HG03135 (cell line): Measurements from ENCODE around the gene EPB41.
"Not testable (repeated sequence)": the region's sequence is repeated elsewhere in the genome, so short reads cannot be mapped to it uniquely, and the experiment has no call there.

Experiments used
- ATAC-seq: cut with Tn5 transposase; IDR thresholded peaks from one replicate; pipeline ENCODE4 v1.9.1; 2021; ENCODE audit warnings: mild to moderate bottlenecking, moderate library complexity; ENCODE audit not compliant: unreplicated experiment

EPB41 gene

GRCh38 chr1:28914228-28915030 is at the start of gene EPB41:
Gene EPB41 (plus strand): TSS chr1:28914569. CDS start chr1:28987438, 72,869 bp downstream.
- peak; percentile 74 for ATAC-seq

- no peak for ATAC-seq
These were observed 49.7 kb upstream of the EPB41 start for GRCh38 chr1:28864695-28865094.

- ATAC-seq: no peak
These were observed 48.2 kb upstream of the EPB41 start for GRCh38 chr1:28865997-28866650.

GRCh38 chr1:28867850-28868249 is 46.5 kb upstream of the EPB41 start:
- no peak for ATAC-seq

GRCh38 chr1:28869952-28870351 is 44.4 kb upstream of the EPB41 start:
- no peak for ATAC-seq

- ATAC-seq: no peak
These were observed 42.6 kb upstream of the EPB41 start for GRCh38 chr1:28871631-28872401.

GRCh38 chr1:28875134-28875533 is 39.2 kb upstream of the EPB41 start:
- not testable (repeated sequence) for ATAC-seq

- no peak for ATAC-seq
These were observed 37.1 kb upstream of the EPB41 start for GRCh38 chr1:28877132-28877781.

- ATAC-seq: no peak
These were observed 35.6 kb upstream of the EPB41 start for GRCh38 chr1:28878796-28879195.

- no peak for ATAC-seq
These were observed 32.2 kb upstream of the EPB41 start for GRCh38 chr1:28882009-28882628.

GRCh38 chr1:28883242-28883616 is 31.1 kb upstream of the EPB41 start:
- ATAC-seq: no peak

GRCh38 chr1:28885472-28885877 is 28.9 kb upstream of the EPB41 start:
- no peak for ATAC-seq

- ATAC-seq: no peak
These were observed 28.2 kb upstream of the EPB41 start for GRCh38 chr1:28885977-28886730.

GRCh38 chr1:28886731-28887418 is 27.5 kb upstream of the EPB41 start:
- ATAC-seq: peak; percentile 53

- no peak for ATAC-seq
These were observed 26.9 kb upstream of the EPB41 start for GRCh38 chr1:28887419-28887834.

- no peak for ATAC-seq
These were observed 26.3 kb upstream of the EPB41 start for GRCh38 chr1:28887835-28888682.

GRCh38 chr1:28888915-28889314 is 25.5 kb upstream of the EPB41 start:
- ATAC-seq: no peak

- no peak for ATAC-seq
These were observed 25.0 kb upstream of the EPB41 start for GRCh38 chr1:28889357-28889756.
